HG02763 (cell line): ENCODE data around the gene CXCL12.

ENCODE experiments used
- ATAC-seq: cut with Tn5 transposase; IDR thresholded peaks from one replicate; pipeline ENCODE4 v1.9.1; 2021; ENCODE audit warnings: mild to moderate bottlenecking, moderate library complexity; ENCODE audit not compliant: unreplicated experiment

CXCL12 gene

DNA sequence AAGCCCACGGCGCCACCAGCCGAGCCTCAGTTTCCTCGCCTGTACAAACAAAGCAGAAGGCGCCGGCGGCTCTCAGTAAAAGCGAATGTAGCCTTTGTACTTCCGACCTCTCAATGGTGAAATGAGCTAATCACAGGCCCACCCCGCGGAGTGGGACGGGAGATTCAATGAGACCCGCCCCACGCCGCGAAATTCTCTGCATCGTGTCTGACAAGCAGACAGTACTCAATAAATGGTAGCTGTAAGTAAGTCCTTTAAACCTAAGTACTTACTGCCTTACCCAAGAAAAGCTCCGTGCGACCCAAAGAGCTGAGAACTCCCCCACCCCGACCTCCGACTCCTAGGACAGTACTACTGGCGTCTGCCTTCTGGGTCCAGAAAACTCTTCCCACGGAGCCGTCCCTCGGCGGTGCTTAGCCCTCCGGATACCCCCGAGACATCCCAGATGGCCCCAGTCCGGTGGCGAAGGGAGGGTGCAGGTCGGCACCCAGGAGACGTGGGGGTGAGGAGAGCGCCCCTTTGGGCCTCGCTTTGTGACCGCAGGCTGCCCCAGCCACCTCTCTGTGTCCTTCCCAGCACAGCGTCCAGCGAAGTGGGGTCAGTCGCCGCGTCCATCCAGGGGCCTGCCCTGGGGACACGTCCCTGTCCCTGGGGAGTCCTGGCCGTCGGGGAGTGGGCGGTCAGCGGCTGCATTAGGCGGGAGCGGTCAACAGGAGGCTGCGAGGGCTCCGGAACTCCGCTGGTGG lies 972 bp upstream of the CXCL12 start:
- ATAC-seq = no peak

DNA sequence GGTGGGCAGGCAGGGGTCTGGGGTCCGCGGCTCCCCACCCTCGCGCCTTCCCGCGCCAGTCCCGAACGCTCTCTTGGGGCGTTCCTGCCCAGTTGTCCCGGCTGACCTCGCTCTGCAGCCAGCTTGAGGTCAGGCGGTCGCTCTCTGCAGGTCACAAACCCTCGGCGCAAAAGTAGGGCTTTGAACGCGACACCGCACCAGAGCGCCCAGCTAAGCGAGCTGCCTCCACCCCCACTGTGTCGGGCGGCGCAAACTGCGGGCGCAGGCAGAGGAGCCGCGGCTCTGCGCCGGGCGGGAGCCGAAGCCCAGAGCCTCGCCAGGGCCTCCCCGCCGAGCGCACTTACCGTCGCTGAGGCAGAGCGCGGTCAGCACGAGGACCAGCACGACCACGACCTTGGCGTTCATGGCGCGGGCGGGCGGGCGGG lies 284 bp downstream of the CXCL12 start:
- ATAC-seq = no peak

DNA sequence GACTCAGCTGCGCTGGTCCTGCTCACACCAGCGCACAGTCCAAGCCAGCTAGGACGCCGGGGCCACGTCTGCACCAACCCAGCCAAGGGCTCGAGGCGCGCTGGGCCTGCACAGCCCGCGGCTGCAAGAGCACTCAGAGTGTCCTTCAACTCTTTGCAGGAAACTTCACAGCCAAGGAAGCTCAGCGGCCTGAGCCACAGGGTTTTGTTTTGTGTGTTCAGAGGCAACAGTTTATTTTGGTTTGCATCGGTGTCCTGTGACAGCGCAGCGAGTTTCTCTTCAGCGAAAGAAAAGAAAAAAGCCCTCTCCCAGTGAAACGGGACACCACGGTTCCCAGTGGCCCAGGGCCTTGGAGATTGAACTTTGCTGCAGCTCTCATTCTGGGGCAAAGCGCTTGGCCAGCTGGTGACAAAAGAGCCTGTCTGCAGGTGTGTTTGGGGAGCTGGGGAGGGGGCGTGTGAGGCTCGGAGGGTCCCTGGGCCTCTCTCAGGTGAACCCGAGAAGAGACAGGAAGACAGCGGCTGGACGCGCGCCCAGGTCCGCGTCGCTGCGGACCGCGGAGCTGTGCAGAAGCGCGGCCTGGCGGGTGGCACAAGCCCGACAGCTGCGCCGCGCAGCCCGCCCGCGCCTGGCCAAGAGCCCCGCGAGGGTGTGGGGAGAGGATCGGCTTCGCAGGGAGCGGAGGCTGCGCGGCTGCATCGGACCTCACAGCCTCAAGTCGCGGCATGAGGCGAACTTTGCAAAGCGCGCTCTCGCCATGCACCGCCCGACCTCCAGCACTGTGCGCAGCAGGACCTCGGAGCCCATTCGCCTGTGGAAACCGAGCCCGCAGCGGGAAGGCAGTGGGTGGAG lies 922 bp downstream of the CXCL12 start:
- no peak for ATAC-seq

DNA sequence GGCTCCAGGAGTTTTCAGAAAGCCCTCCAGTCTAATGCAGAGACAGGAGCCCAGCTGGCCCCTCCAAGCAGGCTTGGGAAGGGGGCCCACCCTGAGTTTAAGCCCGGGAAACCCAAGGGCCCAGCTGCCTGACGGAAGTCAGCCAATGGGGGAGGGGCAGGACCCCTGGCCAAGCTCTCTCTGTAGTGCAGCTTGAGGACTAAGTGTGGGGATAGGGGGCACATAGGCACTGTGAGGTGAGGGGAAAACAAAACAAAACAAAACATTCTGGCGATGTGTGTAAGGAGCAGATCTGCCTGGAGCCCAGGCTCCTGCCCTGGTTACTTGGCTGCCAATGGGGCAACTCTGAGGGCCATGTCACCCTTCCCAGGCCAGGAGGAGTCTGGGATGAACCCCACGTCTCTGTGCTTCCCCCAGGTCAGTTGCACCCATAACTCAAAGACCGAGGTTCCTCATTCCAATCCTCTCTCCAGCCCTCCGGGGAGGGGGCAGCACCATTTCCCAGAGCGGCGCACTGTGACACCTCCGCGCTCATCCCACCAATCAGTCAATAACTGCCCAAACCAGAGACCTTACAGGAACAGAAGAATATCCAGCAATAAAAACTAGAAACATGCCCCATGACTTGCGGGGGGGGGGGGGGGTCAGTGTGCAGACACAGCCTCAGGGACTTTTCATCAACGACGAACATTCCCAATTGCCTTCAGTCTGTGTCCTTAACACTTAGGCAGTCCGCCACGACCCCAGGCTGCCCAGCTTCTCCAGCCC lies 1.7 kb downstream of the CXCL12 start:
- no peak for ATAC-seq

DNA sequence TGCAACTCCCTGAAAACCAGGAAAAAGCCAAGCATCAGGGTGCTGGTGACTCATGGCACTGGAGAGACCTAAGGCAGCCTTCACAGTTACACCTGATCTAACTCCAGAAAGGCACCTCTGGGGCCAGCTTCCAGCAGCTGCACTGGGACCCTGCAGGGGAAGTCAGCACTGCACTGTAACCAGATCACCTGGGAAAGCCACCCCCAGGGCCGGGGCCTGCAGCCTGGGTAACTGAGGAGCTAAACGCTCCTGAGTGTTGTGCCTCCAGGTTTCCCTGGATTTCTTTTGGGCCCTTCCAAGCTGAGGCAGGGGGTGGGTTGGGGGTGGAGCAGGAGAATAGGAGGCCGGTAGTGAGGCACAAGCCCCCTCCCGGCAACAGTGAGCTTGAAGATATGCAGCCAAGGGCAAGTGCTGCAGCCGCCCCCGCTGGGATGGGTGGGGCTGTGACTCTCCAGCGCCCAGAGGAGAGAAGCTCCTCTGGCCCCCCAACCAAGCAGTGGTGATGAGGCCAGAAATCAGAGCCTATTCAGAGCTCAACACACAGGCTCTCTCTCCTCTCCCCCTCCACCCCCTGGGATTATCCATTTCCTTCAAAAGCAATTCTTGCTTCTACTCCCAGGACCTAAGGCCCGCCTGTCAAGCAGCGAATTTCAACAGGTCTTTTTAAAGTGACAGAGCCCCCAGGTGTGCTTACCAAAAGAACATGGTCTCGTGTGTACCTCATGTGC lies 2.6 kb downstream of the CXCL12 start:
- no peak for ATAC-seq

DNA sequence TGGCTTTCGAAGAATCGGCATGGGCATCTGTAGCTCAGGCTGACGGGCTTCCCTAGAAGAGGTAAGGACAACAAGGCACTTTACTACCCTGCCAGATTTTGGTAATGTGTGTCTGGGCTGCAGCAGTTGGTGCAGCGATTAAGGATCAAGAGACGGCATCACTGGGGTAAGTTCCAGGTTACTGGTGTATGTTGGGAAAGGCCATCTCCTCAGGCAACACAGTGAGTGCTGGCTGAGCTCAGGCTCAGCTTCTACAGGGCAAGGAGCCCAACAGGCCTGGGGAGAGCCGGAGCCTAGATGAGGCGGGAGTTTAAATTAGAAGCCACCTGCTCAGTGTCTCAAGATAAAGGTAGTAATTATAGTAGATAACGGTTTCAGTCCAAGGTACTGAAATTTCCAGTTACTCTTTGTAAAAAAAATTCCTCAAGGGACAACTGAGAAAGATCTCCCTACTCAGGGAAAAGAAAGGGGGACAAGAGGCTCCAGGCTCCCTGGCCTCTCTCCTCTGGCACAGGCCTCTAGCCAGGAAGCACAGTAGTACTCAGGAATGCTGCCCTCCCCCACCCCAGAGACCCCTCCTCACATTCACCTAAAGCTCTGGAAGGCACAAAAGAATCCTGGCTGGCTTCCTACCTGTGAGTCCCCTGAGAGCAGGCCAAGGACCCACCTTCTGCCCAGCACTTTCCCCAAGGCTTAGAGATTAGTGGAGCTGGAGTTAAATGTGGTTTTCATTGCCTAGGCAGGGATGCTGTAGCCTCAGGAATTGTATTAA lies 3.9 kb downstream of the CXCL12 start:
- ATAC-seq = no peak

DNA sequence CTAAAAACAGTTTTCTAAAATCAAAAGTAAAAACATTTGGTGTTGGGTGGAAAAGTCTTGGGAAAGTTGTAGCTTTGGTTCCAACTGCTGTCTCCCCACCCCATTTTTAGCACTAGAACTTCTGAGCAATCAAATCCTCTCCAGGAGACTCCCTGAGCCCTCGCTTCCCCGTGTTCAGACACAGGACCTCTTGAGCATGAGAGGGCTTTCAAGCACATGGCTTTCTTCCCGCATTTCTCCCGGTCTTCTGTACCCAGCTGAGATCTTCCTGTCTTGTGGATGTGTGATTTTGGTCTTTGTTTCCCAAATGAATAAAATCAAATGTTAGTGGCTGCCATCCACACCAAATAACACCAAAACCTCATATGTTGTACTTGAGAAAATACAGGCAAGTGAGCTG lies 5.0 kb downstream of the CXCL12 start:
- ATAC-seq = no peak

DNA sequence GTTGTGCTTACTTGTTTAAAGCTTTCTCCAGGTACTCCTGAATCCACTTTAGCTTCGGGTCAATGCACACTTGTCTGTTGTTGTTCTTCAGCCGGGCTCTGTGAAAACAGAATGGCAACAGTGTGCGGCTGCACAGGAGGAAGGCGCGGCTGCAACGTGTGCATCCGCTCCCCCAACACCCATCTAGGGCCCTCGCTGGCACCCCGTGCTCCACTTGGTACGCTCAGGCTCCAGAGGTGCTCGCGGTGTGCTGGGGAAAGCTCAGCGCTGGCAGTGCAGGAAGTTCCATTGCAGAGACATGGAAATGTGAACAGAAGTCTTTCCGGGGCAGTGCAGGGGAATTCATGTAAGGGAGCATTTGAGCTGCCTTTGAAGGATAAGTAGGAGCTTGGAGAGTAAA lies 6.3 kb downstream of the CXCL12 start:
- ATAC-seq = no peak

DNA sequence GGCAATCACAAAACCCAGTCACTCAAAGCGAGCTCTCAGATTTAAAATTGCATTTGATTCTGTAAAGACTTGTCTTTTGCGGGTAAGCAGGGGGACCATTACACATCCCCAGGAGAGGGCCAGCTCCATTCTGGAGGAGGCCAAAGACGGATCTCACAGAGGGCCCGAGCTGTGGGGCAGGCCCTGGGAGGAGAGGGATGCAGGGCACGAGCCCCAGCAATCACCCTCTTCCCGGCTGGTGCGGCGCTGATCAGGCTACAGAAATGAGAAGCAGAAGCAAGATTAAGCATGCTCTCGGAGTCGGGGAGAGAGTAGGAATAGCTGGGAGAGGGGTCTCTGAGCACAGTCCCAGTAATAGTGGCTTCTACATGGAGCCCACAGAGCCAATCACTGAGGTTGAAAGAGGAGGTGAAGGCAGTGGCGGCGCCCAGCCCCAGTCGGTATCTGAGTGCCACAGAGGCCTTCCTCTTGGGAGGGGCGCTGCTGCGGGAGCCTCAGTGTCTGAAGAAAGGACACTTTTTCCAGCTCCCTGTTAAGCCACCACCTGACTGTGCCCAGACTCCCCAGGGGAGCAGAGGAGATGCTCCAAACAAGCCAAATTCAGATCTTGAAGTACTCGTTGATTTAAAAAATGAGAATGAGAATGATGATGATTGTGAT lies 7.1 kb downstream of the CXCL12 start:
- no peak for ATAC-seq

DNA sequence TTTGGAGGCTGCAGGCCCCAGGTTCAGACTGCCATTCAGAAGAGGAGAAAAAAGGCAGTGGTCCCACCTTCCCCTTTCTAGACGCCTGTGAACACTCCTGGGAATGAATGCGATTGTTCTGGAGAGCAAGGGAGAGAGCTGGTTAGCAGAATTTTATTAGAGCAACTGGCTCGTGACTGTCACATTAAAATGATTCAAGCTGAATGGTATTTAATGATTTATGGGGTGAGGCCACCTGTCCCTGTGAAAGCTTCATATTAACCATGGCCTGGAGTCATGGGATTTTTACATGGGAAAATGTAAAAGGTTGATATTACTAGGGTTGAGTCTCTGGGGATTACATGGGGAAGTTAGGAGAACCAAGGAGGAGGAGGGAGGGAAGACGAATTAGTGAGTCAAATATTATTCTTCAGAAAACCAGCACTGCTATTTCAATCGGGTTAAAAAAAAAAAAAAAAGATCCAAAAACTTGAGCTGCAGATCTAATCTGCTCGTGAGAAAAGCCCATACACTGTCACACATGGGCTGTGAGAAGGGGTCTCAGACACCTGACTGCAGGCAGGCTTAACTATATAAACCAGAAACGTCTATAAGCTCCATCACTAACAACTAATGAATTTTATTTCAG lies 8.3 kb downstream of the CXCL12 start:
- no peak for ATAC-seq

DNA sequence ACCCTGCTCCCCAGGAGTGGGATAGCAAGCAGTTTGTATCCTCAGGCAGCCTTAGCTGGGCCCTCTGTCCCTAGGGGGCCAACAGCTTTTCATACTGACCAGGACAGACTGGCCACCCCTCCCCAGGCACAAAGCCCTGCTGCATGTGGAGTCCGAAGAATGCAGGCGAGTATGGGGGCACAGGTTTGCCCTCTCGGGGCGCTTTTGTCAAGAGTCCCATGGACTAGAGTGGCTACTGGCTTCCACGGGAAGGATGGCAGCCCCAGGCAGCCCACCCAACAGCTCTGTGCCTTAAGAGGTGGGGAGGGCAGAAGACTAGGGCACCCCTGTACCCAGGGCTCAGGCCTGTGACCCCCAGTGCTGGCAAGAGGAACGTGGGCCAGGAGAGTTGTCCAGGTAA lies 10.7 kb downstream of the CXCL12 start:
- ATAC-seq = no peak

DNA sequence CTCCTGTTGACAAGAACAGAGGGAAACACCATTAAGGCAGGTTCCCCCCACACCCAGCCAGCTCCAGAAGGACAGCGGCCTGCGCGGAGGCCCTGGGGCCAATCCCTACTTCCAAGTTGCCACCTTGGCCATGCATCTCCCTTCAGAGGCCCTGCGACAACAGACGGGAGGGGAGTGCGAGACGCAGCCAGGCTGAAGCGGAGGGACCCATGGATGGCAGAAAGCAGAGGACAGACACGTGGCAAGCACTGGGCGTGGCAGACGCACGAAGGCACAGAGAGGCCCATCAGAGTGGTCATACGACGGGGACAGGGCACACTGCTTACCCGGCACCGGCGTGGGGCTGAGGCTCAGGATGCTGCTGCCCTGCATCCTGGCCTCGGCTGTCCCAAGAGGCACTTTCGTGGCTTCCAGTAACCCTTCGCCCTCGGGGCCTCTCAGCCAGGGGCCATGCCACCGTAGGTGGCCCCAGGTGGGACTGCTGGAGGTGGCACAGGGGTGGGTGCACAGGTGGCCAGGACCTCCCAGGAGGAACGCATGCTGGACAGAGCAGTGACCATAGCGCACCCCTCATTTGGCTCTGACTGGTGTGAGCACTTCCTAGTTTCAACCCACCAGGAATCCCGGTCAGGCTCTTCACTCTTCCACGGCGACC lies 11.4 kb downstream of the CXCL12 start:
- ATAC-seq = no peak

DNA sequence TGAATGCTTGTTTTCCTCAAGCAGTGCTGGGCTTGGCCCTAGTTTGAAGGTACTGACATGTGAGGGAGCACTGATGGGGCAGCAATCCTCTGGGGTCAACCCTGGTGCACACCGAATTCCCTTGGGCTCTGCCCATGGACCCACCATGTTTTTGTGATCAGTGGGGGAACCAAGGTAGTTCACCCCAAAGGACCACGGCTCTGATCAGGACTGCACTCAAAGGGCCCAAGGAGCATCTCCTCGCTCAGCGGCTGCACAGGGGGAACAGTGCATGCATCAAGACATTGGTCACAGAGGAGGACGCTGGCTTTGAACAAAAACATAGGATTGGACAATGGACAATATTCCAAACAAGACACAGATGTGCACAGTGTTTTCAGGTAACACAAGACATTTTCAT lies 12.7 kb downstream of the CXCL12 start:
- no peak for ATAC-seq

DNA sequence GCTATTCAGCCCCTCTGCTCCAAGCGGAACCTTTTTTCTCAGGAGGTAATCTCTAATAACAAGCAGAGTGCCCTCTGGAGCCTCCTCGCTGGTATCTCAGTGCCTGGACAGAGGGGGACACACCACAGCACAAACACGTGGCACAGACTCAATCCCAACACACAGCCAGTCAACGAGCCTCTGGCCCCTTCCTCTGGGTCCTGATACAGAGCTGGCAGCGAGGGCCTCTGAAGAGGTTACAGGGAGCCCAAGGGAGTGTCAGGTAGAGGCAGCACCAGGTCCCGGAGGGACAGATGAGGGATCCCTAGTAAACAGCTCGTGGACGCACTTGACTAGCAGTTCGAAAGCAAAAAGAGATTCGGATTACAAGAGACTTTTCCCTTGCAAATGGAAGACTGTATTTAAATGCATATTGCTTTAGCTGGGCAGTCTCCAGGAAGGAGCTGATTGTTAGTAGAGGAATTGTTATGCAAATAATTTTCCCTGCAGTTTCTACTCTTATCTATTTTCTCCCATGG lies 14.1 kb downstream of the CXCL12 start:
- ATAC-seq = no peak

DNA sequence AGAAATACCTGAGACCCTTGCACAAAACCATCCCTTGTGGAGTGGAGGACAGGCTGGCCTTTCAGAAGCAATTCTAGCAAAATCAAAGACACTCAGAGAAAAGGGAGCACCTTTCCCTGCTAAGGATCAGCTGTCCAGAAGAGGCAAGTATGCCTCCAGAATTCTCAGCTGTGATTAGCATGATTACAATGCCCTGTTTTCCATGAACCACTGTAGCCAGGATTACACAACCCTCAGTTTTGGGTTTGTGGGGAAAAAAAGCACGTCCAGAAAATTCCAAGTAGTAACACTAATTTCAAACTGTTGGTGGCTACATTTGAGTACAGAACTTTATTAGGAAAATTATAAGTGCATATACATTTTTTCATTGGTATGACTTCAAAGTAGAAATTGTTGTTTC lies 15.0 kb downstream of the CXCL12 start:
- no peak for ATAC-seq

DNA sequence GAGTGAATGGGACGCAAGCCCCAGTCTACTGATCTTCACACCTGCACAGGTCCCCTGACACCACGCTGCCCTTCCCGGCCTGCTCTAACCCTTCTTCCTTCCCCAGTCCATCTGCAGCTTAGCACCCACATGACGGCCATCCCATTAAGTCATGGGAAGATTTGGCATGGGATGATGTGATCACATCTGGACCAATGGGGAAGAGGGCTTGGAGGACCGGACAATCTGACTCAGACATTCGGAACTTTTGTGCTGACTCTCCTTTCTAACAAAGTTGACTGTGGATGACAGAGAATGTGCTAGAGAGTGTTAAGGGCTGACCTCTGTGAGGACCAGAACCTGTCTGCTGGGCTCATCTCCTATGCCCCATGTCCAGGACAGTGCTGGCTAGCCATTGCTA lies 15.6 kb downstream of the CXCL12 start:
- no peak for ATAC-seq

DNA sequence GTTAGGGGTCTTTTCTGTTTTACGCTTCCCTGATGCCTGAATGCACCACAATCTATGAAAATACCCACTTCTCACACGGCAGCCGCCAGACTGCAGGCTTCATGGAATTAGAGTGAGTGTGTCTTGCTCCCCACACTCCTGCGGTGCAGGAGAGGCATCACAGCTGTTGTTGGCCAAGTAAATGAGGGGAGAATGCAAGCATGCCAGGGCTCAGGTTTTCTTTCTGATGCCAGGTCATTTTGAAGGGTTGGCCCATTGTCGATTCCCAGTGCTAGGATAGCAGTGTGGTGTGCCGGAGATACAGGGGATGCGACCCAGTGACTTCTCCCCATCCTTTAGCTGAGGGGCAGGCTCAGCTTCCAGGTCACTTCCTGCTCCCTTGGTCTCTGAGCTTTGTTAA lies 16.3 kb downstream of the CXCL12 start:
- no peak for ATAC-seq

DNA sequence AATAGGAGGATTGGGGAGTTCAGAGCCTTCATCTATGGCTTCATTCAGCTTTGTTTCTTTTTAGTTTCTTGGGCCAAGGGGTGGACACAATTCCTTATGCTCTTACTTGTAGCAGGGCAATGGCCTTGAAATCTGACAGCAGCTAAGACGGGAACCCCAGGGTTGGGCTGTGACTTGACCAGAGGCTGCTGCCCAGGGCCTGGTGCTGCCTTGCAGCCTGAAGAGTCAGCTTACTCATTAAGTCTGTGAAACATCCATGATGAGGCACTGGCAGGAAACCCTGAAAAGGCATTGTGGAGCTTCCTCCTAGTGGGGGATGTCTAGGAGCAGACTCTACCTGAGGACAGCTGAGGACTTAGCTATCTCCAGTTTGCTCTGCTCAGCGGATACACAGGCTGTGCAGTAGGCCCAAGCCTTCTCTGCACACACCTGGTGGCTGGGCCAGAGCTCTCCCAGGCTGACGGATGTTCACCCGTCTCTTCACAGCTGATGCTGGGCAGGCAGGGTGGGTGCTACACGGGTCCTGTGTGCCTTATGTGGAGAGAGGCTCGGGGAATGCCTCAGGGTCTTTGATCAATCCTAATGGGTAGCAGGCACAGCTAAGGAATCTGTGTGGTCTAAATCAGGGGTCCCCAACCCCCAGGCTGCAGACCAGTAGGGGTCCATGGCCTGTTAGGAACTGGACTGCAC lies 17.8 kb downstream of the CXCL12 start:
- ATAC-seq = no peak
